Omental fat pad (tissue), 4 donors: ENCODE measurements around the gene ZNF33B. TPM values are rescaled to one million over a fixed set of nuclear protein-coding genes. Genes with fewer than 3 reads are reported as not detected.

Experiments
- ATAC-seq: fragments of 150-250 bp; one replicate; pipeline ENCODE4 v1.9.1; 2016; ENCODE audit warnings: mild to moderate bottlenecking, moderate library complexity; ENCODE audit not compliant: low FRiP score
- DNase-seq: peaks from one replicate; pipeline ENCODE4 v3.0.0-alpha.2; 2019; ENCODE audit warnings: low spot score
- total RNA-seq, 4 donors: library from RNA; depleted of rRNA; stranded (reverse); fragments of >200 nt; gene quantifications; one replicate each; pipeline ENCODE4 v1.1.0, GENCODE V29; 2016
- TF ChIP-seq, protein P1 (sequence below), 3 donors: fragments of 450-650 bp; IDR thresholded peaks; one replicate each; pipeline ENCODE4 v1.5.1; 2016 to 2017; ENCODE audit warnings: antibody characterized with exemption in 3 of 3, mild to moderate bottlenecking in 3 of 3, moderate library complexity in 2 of 3

ZNF33B gene
- total RNA-seq, 4 donors from 2014 or later: 8.5 to 32.0 (median 12.8) TPM

DNA sequence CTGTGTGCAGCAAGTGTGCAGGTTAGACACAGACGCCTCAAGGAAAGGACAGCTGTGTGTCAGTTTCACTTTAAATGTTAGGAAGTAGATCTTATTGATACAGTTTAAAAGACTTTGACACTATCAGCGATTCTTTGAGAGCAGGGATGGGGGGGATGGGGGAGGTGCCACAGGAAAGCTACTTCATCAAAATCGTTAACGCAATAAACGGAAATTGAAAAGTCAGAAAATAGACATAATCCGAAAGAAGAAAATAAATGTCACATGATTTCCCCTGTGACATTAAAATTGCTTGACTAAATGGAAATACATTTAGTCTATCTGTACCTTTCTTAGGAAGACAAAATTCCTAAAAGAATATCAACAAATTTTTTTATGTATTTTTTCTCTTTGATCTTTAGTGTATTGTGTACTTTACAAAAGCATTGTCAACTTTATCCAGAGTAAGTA, 476 bp upstream of the ZNF33B start:
- TF ChIP-seq, protein P1, sequence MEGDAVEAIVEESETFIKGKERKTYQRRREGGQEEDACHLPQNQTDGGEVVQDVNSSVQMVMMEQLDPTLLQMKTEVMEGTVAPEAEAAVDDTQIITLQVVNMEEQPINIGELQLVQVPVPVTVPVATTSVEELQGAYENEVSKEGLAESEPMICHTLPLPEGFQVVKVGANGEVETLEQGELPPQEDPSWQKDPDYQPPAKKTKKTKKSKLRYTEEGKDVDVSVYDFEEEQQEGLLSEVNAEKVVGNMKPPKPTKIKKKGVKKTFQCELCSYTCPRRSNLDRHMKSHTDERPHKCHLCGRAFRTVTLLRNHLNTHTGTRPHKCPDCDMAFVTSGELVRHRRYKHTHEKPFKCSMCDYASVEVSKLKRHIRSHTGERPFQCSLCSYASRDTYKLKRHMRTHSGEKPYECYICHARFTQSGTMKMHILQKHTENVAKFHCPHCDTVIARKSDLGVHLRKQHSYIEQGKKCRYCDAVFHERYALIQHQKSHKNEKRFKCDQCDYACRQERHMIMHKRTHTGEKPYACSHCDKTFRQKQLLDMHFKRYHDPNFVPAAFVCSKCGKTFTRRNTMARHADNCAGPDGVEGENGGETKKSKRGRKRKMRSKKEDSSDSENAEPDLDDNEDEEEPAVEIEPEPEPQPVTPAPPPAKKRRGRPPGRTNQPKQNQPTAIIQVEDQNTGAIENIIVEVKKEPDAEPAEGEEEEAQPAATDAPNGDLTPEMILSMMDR (IDR thresholded peaks at IDR 0.05): no peak
- no peak for ATAC-seq

GRCh38 chr10:42637648-42638054, 719 bp downstream of the ZNF33B start:
- TF ChIP-seq, protein P1 (IDR thresholded peaks at IDR 0.05): no peak
- ATAC-seq: no peak
- DNase-seq: no peak

More for the DNA sequence above, 476 bp upstream of the ZNF33B start:
- no peak for DNase-seq

DNA sequence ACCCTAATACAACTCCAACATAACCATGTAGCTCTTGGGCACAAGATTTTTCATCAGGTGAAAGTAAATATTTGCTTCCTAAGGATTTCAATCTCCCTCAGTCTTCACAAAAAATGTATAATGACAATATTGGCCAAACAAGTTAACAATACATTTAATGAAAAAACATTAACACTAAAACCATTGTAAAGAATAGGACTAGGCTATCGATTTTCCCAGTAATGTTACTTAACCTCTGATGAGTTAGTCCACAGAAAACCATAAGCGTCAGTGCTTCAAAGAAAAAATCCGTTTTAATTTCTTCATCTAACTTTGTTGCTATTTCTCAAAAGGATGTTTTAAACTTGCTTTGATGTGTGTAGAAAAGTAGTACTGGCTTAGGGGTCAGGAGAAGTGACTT, 1.2 kb downstream of the ZNF33B start:
- DNase-seq: no peak
- TF ChIP-seq, protein P1 (IDR thresholded peaks at IDR 0.05): no peak
- ATAC-seq: no peak

GRCh38 chr10:42635098-42635497, 3.3 kb downstream of the ZNF33B start:
- TF ChIP-seq, protein P1 (IDR thresholded peaks at IDR 0.05): no peak
- DNase-seq: no peak

DNA sequence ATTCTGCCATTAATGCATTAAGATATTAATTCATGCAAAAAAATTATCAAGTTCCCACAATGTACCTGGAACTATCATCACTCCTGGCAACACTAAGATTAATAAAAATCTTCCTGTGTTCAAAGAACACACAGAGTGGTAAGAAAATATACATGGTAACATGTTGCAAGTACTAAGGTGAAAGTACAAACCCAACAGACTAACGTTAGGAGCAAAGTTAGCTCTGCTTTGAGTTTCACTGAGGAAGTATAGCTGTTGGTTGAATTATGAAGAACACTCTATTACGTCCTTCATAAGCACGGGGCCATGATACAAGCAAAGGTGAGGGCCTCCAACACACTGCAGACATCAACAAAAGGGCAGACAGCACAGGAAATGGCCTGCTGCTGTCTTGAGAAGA, 5.8 kb downstream of the ZNF33B start:
- ATAC-seq (no peak), DNase-seq (no peak)
- TF ChIP-seq, protein P1 (IDR thresholded peaks at IDR 0.05): no peak

More at GRCh38 chr10:42635098-42635497, 3.3 kb downstream of the ZNF33B start:
- no peak for ATAC-seq

- TF ChIP-seq, protein P1 (IDR thresholded peaks at IDR 0.05): no peak
- DNase-seq (no peak), ATAC-seq (no peak)
Observed at GRCh38 chr10:42630537-42631134, 7.7 kb downstream of the ZNF33B start.

GRCh38 chr10:42623929-42624328, 14.4 kb downstream of the ZNF33B start:
- no peak for DNase-seq
- TF ChIP-seq, protein P1 (IDR thresholded peaks at IDR 0.05): no peak
- ATAC-seq: no peak
